HEK293T (cell line): ENCODE measurements around the gene IDI2.

Source experiments
- ARNT ChIP-seq: fragments of 450-650 bp; IDR thresholded peaks from 2 replicates; pipeline ENCODE4 v1.6.1; 2017; ENCODE audit warnings: mild to moderate bottlenecking
- BHLHE40 ChIP-seq: fragments of 450-650 bp; IDR thresholded peaks from 2 replicates; pipeline ENCODE4 v1.6.1; 2016; ENCODE audit warnings: mild to moderate bottlenecking, moderate library complexity, borderline replicate concordance
- ELF4 ChIP-seq: fragments of 450-650 bp; IDR thresholded peaks from 2 replicates; pipeline ENCODE4 v1.6.1; 2017; ENCODE audit warnings: antibody characterized with exemption
- FOXA1 ChIP-seq: fragments of 450-650 bp; IDR thresholded peaks from 2 replicates; pipeline ENCODE4 v1.6.1; 2016; ENCODE audit warnings: mild to moderate bottlenecking
- FOXK2 ChIP-seq: fragments of 450-650 bp; IDR thresholded peaks from 2 replicates; pipeline ENCODE4 v1.6.1; 2016; ENCODE audit warnings: mild to moderate bottlenecking
- FOXM1 ChIP-seq: fragments of 450-650 bp; IDR thresholded peaks from 2 replicates; pipeline ENCODE4 v1.6.1; 2017; ENCODE audit warnings: mild to moderate bottlenecking, borderline replicate concordance
- HDGF ChIP-seq: fragments of 450-650 bp; IDR thresholded peaks from 2 replicates; pipeline ENCODE4 v1.6.1; 2017; ENCODE audit warnings: antibody characterized with exemption, borderline replicate concordance
- L3MBTL2 ChIP-seq: fragments of 450-650 bp; conservative IDR thresholded peaks from 2 replicates; pipeline ENCODE4 v1.6.1; 2016; ENCODE audit warnings: mild to moderate bottlenecking
- NFRKB ChIP-seq: fragments of 450-650 bp; IDR thresholded peaks from 2 replicates; pipeline ENCODE4 v1.6.1; 2016; ENCODE audit warnings: mild to moderate bottlenecking, moderate library complexity
- SP1 ChIP-seq: fragments of 450-650 bp; IDR thresholded peaks from 2 replicates; pipeline ENCODE4 v1.6.1; 2017
- SUZ12 ChIP-seq: fragments of 450-650 bp; IDR thresholded peaks from 2 replicates; pipeline ENCODE4 v1.6.1; 2016; ENCODE audit warnings: mild to moderate bottlenecking
- TARDBP ChIP-seq: fragments of 450-650 bp; IDR thresholded peaks from 2 replicates; pipeline ENCODE4 v1.6.1; 2016
- ZNF384 ChIP-seq: fragments of 450-650 bp; IDR thresholded peaks from 2 replicates; pipeline ENCODE4 v1.6.1; 2016
- TF ChIP-seq, protein P1 (sequence below): fragments of 450-650 bp; IDR thresholded peaks from 2 replicates; pipeline ENCODE4 v1.6.1; 2016

GRCh38 chr10:1043532-1043995 is 17.9 kb upstream of the IDI2 start:
- TF ChIP-seq, protein P1, sequence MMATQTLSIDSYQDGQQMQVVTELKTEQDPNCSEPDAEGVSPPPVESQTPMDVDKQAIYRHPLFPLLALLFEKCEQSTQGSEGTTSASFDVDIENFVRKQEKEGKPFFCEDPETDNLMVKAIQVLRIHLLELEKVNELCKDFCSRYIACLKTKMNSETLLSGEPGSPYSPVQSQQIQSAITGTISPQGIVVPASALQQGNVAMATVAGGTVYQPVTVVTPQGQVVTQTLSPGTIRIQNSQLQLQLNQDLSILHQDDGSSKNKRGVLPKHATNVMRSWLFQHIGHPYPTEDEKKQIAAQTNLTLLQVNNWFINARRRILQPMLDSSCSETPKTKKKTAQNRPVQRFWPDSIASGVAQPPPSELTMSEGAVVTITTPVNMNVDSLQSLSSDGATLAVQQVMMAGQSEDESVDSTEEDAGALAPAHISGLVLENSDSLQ: no peak
- TF ChIP-seq FOXM1 (no peak), BHLHE40 (no peak), FOXA1 (no peak), SUZ12 (no peak), SP1 (no peak), ZNF384 (no peak), HDGF (no peak), L3MBTL2 (no peak), FOXK2 (no peak), ELF4 (no peak), ARNT (no peak), NFRKB (no peak), TARDBP (no peak)
